Neural crest cell (in vitro differentiated cells): ENCODE data around the gene IRAK3. TPM values are rescaled to one million over a fixed set of nuclear protein-coding genes. Genes with fewer than 3 reads are reported as not detected.

Source experiments
- DNase-seq: peaks from one replicate; pipeline ENCODE4 v3.0.0; 2021; ENCODE audit warnings: low read depth, mixed read lengths, low spot score
- H3K27ac Mint-ChIP-seq: one replicate; pipeline ENCODE4 v1.8.0; 2021; ENCODE audit warnings: mild to moderate bottlenecking, mixed read lengths; ENCODE audit not compliant: unreplicated experiment
- H3K27me3 Mint-ChIP-seq: 2 replicates; pipeline ENCODE4 v1.8.0; 2021; ENCODE audit warnings: low read depth, mild to moderate bottlenecking, mixed read lengths
- H3K36me3 Mint-ChIP-seq: 2 replicates; pipeline ENCODE4 v1.8.0; 2021; ENCODE audit warnings: low read depth, mild to moderate bottlenecking, mixed read lengths
- H3K4me1 Mint-ChIP-seq: 2 replicates; pipeline ENCODE4 v1.8.0; 2021; ENCODE audit warnings: mixed read lengths
- H3K4me3 Mint-ChIP-seq: one replicate; pipeline ENCODE4 v1.8.0; 2021; ENCODE audit warnings: mild to moderate bottlenecking, mixed read lengths
- H3K9me3 Mint-ChIP-seq: 2 replicates; pipeline ENCODE4 v1.8.0; 2021; ENCODE audit warnings: mixed read lengths
- total RNA-seq: library from RNA; stranded (reverse); gene quantifications from 2 replicates; pipeline ENCODE4 v1.2.1, GENCODE V29; 2021
- TF ChIP-seq, protein P1 (sequence below): fragments of 200-600 bp; sonication (generic); conservative IDR thresholded peaks from 2 replicates; pipeline ENCODE4 v1.5.0; 2021; ENCODE audit warnings: antibody characterized with exemption, mild to moderate bottlenecking

The IRAK3 gene
- total RNA-seq, 1 donor from 2014 or later = 0.56 TPM

DNA sequence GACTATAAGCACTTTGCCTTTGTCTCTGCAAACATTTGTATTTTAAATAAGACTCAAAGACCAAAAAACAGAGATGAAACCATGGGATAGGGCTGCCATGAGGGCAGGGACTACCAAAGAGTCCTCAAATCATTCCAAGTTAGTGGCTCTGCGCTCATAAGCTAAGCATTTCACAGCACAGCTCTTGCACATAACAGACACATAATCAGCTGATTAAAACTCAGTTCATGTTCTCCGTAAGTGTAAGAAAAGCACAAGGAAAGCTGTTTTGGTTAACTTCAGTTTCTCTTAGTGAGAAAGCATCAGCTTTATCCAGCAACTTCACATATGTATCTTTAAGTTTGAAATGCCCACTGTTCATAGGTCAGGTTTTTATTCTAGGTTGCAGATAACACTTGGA, 54.9 kb downstream of the IRAK3 start:
- H3K4me1 Mint-ChIP-seq = peaks cover 8% of the 10 kb centered on the region
- no peak for DNase-seq
- no peak overlapping the region for H3K27ac Mint-ChIP-seq
- no peak overlapping the region for H3K4me3 Mint-ChIP-seq
- no peaks in the 10 kb centered on the region for H3K9me3 Mint-ChIP-seq
- H3K36me3 Mint-ChIP-seq = no peaks in the 10 kb centered on the region
- TF ChIP-seq, protein P1, sequence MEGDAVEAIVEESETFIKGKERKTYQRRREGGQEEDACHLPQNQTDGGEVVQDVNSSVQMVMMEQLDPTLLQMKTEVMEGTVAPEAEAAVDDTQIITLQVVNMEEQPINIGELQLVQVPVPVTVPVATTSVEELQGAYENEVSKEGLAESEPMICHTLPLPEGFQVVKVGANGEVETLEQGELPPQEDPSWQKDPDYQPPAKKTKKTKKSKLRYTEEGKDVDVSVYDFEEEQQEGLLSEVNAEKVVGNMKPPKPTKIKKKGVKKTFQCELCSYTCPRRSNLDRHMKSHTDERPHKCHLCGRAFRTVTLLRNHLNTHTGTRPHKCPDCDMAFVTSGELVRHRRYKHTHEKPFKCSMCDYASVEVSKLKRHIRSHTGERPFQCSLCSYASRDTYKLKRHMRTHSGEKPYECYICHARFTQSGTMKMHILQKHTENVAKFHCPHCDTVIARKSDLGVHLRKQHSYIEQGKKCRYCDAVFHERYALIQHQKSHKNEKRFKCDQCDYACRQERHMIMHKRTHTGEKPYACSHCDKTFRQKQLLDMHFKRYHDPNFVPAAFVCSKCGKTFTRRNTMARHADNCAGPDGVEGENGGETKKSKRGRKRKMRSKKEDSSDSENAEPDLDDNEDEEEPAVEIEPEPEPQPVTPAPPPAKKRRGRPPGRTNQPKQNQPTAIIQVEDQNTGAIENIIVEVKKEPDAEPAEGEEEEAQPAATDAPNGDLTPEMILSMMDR = no peak
- peaks cover 3% of the 10 kb centered on the region for H3K27me3 Mint-ChIP-seq

DNA sequence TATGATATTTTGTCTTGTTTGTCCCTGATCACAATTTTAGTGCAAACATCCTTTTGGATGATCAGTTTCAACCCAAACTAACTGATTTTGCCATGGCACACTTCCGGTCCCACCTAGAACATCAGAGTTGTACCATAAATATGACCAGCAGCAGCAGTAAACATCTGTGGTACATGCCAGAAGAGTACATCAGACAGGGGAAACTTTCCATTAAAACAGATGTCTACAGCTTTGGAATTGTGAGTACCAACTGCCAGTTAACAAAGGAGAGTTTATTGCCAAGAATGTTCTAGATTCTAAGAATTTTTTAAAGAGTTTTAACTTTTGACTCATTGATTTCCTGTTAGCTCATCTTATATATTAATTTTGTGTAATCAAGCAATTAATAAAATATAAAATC, 55.4 kb downstream of the IRAK3 start:
- Mint-ChIP-seq H3K27me3 (peaks cover 3% of the 10 kb centered on the region), H3K4me1 (peaks cover 8% of the 10 kb centered on the region), H3K4me3 (no peak overlapping the region), H3K36me3 (no peaks in the 10 kb centered on the region), H3K9me3 (no peaks in the 10 kb centered on the region), H3K27ac (no peak overlapping the region)
- DNase-seq = no peak
- TF ChIP-seq, protein P1 = no peak

DNA sequence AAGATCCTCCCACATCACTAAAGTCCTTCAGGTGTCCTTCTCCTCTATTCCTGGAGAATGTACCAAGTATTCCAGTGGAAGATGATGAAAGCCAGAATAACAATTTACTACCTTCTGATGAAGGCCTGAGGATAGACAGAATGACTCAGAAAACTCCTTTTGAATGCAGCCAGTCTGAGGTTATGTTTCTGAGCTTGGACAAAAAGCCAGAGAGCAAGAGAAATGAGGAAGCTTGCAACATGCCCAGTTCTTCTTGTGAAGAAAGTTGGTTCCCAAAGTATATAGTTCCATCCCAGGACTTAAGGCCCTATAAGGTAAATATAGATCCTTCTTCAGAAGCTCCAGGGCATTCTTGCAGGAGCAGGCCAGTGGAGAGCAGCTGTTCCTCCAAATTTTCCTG, 58.7 kb downstream of the IRAK3 start:
- no peaks in the 10 kb centered on the region for H3K9me3 Mint-ChIP-seq
- H3K4me1 Mint-ChIP-seq = no peaks in the 10 kb centered on the region
- no peak overlapping the region for H3K27ac Mint-ChIP-seq
- H3K36me3 Mint-ChIP-seq = no peaks in the 10 kb centered on the region
- TF ChIP-seq, protein P1 = no peak
- no peak for DNase-seq
- peaks cover 6% of the 10 kb centered on the region for H3K27me3 Mint-ChIP-seq
- H3K4me3 Mint-ChIP-seq = no peak overlapping the region

DNA sequence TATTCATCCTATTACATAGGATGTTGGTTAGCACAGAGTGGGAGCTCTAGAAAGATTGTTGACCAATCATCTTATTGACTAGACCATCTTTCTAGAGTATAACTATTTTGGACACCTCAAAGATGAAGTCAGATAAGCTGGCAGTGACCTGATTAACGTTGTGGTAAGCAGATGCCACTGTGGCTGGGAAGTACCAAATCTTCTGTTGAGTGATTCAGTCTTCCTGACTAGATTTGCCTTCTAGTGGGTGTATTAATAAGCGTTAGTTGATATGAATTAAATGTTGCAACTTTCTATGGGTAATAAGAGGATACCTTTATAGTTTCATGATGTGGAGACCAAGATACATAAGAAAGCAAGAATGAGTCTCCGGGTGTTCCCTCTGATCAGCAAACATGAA, 62.0 kb downstream of the IRAK3 start:
- Mint-ChIP-seq H3K36me3 (no peaks in the 10 kb centered on the region), H3K9me3 (no peaks in the 10 kb centered on the region), H3K4me1 (no peaks in the 10 kb centered on the region), H3K4me3 (no peak overlapping the region), H3K27me3 (peaks cover 13% of the 10 kb centered on the region), H3K27ac (no peak overlapping the region)
- TF ChIP-seq, protein P1 = no peak
- no peak for DNase-seq

DNA sequence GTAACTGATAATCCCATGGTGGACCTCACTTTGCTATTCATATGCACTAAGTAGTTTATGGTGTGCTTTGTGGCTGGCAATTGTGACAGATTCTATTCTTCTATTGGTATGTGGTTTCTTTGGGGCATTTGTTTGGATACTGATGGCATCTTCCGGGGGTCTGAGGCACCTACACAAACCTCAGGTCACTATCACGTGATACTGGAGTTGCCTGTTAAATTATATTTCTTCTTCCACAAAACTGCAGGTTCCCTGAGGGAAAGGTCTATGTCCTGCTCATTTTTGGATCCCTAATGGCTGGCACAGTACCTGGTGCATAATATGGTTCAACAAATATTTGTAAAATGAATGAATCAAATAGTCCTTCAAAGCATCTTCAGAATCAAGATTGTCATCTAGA, 63.8 kb downstream of the IRAK3 start:
- H3K36me3 Mint-ChIP-seq = no peaks in the 10 kb centered on the region
- H3K9me3 Mint-ChIP-seq = no peaks in the 10 kb centered on the region
- no peak overlapping the region for H3K4me3 Mint-ChIP-seq
- TF ChIP-seq, protein P1 = no peak
- H3K27ac Mint-ChIP-seq = no peak overlapping the region
- DNase-seq = no peak
- no peaks in the 10 kb centered on the region for H3K4me1 Mint-ChIP-seq
- peaks cover 13% of the 10 kb centered on the region for H3K27me3 Mint-ChIP-seq

DNA sequence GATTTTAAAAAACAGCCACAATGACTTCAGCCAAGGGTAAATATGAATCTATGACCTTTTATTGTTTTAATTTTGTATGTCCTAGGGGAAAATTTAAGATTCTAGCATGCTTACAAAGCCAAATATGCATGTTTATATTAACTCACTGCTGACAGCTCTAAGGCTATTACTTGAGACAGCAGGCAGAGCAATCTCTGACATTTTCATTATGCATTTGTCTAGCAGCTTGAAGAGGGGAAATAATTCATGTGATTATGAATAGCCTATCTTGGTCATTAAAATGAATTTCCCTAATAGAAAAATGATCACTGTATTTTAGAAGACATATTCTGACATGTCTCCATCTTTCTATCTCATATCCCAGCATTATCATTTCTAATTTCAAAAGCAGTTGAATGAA, 66.7 kb downstream of the IRAK3 start:
- no peak for DNase-seq
- H3K4me1 Mint-ChIP-seq = peaks cover 10% of the 10 kb centered on the region
- H3K27ac Mint-ChIP-seq = no peak overlapping the region
- no peaks in the 10 kb centered on the region for H3K9me3 Mint-ChIP-seq
- peaks cover 13% of the 10 kb centered on the region for H3K27me3 Mint-ChIP-seq
- TF ChIP-seq, protein P1 = no peak
- no peak overlapping the region for H3K4me3 Mint-ChIP-seq
- H3K36me3 Mint-ChIP-seq = no peaks in the 10 kb centered on the region
